ENCODE measurements around the gene ARRDC3.

ARRDC3 gene

DNA sequence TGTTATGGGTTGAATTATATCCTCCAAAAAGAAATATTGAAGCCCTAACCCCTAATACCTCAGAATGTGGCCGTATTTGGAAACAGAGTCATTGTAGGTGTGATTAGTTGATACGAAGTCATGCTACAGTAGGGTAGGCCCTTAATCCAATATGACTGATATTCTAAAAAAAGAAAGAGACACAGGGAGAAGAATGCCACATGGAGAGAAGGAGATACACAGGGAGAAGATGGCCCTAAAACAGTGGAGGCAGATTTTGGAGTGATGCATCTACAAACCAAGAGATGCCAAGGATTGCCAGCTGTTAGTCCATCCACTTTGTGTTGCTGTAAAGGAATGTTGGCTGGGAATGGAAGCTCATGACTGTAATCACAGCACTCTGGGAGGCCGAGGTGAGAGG is 21.3 kb downstream of the ARRDC3 start:
- Histone ChIP-seq H3K36me3 (ENCODE audit: control insufficient read depth in 1 of 2, insufficient read depth in 2 of 2, low read depth in 1 of 2, low read length in 2 of 2) (no peaks in the 10 kb centered on the region), H2BK15ac (ENCODE audit: low read depth, poor library complexity, severe bottlenecking) (no peak overlapping the region), H2BK120ac (ENCODE audit: low read depth, low read length) (no peak overlapping the region), H3K4ac (ENCODE audit: low read depth in 1 of 2, low read length in 2 of 2) (no peak overlapping the region), H3K4me2 (ENCODE audit: low read length, poor library complexity, severe bottlenecking) (no peak overlapping the region), H3K27ac (ENCODE audit: low read length, poor library complexity, severe bottlenecking) (no peak overlapping the region), H3K18ac (ENCODE audit: low read depth in 1 of 2, low read length in 2 of 2) (no peak overlapping the region), H3K14ac (ENCODE audit: low read length in 2 of 2) (no peak overlapping the region), H2BK12ac (ENCODE audit: low read length in 2 of 2) (no peak overlapping the region), H4K8ac (ENCODE audit: low read length) (no peak overlapping the region), H3K79me1 (replicated peaks; ENCODE audit: low read length, poor library complexity, severe bottlenecking) (no peaks in the 10 kb centered on the region), H3K23ac (ENCODE audit: low read length in 2 of 2) (no peak overlapping the region), H3K4me1 (ENCODE audit: control insufficient read depth, insufficient read depth, low read depth, low read length) (no peaks in the 10 kb centered on the region), H2AK5ac (ENCODE audit: low read length, severe bottlenecking) (no peak overlapping the region), H3K9me3 (ENCODE audit: control insufficient read depth, low read length) (no peaks in the 10 kb centered on the region), H2BK5ac (ENCODE audit: low read depth, low read length, poor library complexity, severe bottlenecking) (no peak overlapping the region), H3K4me3 (ENCODE audit: insufficient read depth in 1 of 2, low read depth in 1 of 2, low read length in 2 of 2) (no peak overlapping the region), H3K9ac (ENCODE audit: low read length) (no peak overlapping the region), H3K27me3 (ENCODE audit: control insufficient read depth in 1 of 2, insufficient read depth in 1 of 2, low read length in 2 of 2) (no peaks in the 10 kb centered on the region), H4K91ac (ENCODE audit: low read length) (no peak overlapping the region), H2AFZ (ENCODE audit: low read depth, low read length) (no peak overlapping the region)
- no peak for DNase-seq
- WGBS: 100% methylated on average over 3 of the region's 3 CpGs

DNA sequence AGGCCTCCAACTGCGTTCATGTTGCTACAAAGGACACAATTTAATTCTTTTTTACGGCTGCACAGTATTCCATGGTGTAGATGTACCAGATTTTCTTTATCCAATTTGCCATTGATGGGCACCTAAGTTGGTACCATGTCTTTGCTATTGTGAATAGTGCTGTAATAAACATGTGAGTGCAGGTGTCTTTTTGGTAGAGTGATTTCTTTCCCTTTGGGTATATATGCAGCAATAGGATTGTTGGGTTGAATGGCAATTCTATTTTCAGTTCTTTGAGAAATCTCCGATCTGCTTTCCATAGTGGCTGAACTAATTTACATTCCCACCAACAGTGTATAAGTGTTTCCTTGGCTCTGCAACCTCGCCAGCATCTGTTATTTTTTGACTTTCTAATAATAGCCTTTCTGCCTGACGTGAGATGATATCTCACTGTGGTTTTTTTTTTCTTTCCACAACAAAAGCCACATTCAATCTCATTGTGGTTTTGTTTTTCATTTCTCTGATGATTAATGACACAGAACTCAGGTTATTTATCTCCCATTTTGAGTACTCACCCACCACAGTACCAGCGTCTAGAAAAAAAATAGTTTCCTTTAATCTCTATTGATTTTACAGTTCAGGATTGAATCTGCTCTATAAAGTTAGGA is 21.9 kb downstream of the ARRDC3 start:
- DNase-seq: no peak
- no peak overlapping the region for H3K9ac ChIP-seq (ENCODE audit: low read length)
- H3K18ac ChIP-seq (ENCODE audit: low read depth in 1 of 2, low read length in 2 of 2): no peak overlapping the region
- no peak overlapping the region for H3K14ac ChIP-seq (ENCODE audit: low read length in 2 of 2)
- no peak overlapping the region for H2BK120ac ChIP-seq (ENCODE audit: low read depth, low read length)
- no peak overlapping the region for H2AFZ ChIP-seq (ENCODE audit: low read depth, low read length)
- no peaks in the 10 kb centered on the region for H3K79me1 ChIP-seq (replicated peaks; ENCODE audit: low read length, poor library complexity, severe bottlenecking)
- no peak overlapping the region for H2BK5ac ChIP-seq (ENCODE audit: low read depth, low read length, poor library complexity, severe bottlenecking)
- H2AK5ac ChIP-seq (ENCODE audit: low read length, severe bottlenecking): no peak overlapping the region
- no peaks in the 10 kb centered on the region for H3K27me3 ChIP-seq (ENCODE audit: control insufficient read depth in 1 of 2, insufficient read depth in 1 of 2, low read length in 2 of 2)
- no peak overlapping the region for H2BK15ac ChIP-seq (ENCODE audit: low read depth, poor library complexity, severe bottlenecking)
- no peaks in the 10 kb centered on the region for H3K4me1 ChIP-seq (ENCODE audit: control insufficient read depth, insufficient read depth, low read depth, low read length)
- no peaks in the 10 kb centered on the region for H3K9me3 ChIP-seq (ENCODE audit: control insufficient read depth, low read length)
- 81% methylated on average over 5 of the region's 6 CpGs for WGBS
- H3K36me3 ChIP-seq (ENCODE audit: control insufficient read depth in 1 of 2, insufficient read depth in 2 of 2, low read depth in 1 of 2, low read length in 2 of 2): no peaks in the 10 kb centered on the region
- H3K4me2 ChIP-seq (ENCODE audit: low read length, poor library complexity, severe bottlenecking): no peak overlapping the region
- no peak overlapping the region for H4K91ac ChIP-seq (ENCODE audit: low read length)
- H2BK12ac ChIP-seq (ENCODE audit: low read length in 2 of 2): no peak overlapping the region
- no peak overlapping the region for H4K8ac ChIP-seq (ENCODE audit: low read length)
- H3K23ac ChIP-seq (ENCODE audit: low read length in 2 of 2): no peak overlapping the region
- no peak overlapping the region for H3K27ac ChIP-seq (ENCODE audit: low read length, poor library complexity, severe bottlenecking)
- H3K4me3 ChIP-seq (ENCODE audit: insufficient read depth in 1 of 2, low read depth in 1 of 2, low read length in 2 of 2): no peak overlapping the region
- H3K4ac ChIP-seq (ENCODE audit: low read depth in 1 of 2, low read length in 2 of 2): no peak overlapping the region

DNA sequence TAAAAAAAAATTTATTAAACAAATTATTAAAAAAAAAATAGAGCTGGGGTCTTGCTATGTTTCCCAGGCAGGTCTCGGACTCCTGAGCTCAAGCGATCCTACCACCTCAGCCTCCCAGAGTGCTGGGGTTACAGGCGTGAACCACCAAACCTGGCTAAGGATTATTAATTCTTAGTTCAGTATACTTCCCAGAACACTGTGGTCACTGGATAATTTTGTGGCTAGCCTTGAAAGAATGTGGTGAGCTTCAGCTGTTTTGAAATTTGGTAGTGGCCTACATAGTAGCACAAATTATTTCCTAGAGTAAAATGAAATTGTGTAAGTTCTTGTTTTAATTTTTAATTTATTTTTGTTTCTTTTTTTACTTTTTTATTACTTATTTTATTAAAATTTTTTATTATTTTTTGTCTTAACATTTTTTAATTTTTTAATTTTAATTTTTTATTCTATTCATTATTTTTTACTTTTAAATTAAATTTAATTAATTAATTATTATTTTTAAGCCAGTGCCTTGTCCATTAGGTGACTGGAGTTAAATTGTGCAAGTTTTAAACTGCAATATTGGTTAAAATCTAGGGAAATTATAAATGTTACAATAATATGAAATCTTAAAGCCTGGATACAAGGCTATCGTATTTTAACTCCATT is 23.0 kb downstream of the ARRDC3 start:
- Histone ChIP-seq H2BK15ac (ENCODE audit: low read depth, poor library complexity, severe bottlenecking) (no peak overlapping the region), H2AK5ac (ENCODE audit: low read length, severe bottlenecking) (no peak overlapping the region), H2AFZ (ENCODE audit: low read depth, low read length) (no peak overlapping the region), H4K91ac (ENCODE audit: low read length) (no peak overlapping the region), H3K14ac (ENCODE audit: low read length in 2 of 2) (no peak overlapping the region), H3K18ac (ENCODE audit: low read depth in 1 of 2, low read length in 2 of 2) (no peak overlapping the region), H2BK12ac (ENCODE audit: low read length in 2 of 2) (no peak overlapping the region), H3K23ac (ENCODE audit: low read length in 2 of 2) (no peak overlapping the region), H3K4me1 (ENCODE audit: control insufficient read depth, insufficient read depth, low read depth, low read length) (no peaks in the 10 kb centered on the region), H3K79me1 (replicated peaks; ENCODE audit: low read length, poor library complexity, severe bottlenecking) (no peaks in the 10 kb centered on the region), H3K4me3 (ENCODE audit: insufficient read depth in 1 of 2, low read depth in 1 of 2, low read length in 2 of 2) (no peak overlapping the region), H2BK120ac (ENCODE audit: low read depth, low read length) (no peak overlapping the region), H3K9ac (ENCODE audit: low read length) (no peak overlapping the region), H3K4ac (ENCODE audit: low read depth in 1 of 2, low read length in 2 of 2) (no peak overlapping the region), H3K4me2 (ENCODE audit: low read length, poor library complexity, severe bottlenecking) (no peak overlapping the region), H3K9me3 (ENCODE audit: control insufficient read depth, low read length) (no peaks in the 10 kb centered on the region), H2BK5ac (ENCODE audit: low read depth, low read length, poor library complexity, severe bottlenecking) (no peak overlapping the region), H3K27me3 (ENCODE audit: control insufficient read depth in 1 of 2, insufficient read depth in 1 of 2, low read length in 2 of 2) (no peaks in the 10 kb centered on the region), H4K8ac (ENCODE audit: low read length) (no peak overlapping the region), H3K36me3 (ENCODE audit: control insufficient read depth in 1 of 2, insufficient read depth in 2 of 2, low read depth in 1 of 2, low read length in 2 of 2) (no peaks in the 10 kb centered on the region), H3K27ac (ENCODE audit: low read length, poor library complexity, severe bottlenecking) (no peak overlapping the region)
- WGBS: 98% methylated on average over 4 of the region's 4 CpGs
- DNase-seq: no peak

DNA sequence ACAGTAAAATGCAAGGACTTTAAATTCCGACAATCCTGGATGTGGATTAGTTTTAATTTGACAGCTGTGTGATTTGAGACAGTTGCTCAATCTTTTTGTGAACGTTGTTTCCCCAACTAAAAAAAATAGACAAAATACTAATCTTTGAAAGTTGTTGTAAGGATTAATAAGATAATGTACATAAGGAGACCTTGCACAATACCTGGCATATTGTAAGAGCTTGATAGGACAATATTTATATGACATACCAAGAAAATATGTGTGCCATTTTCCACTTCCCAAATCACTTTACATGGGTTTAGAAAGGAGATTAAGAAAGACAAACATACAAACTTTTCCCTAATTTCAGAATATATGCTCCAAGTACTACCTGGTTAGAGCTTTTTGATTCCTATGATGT is 25.3 kb downstream of the ARRDC3 start:
- no peaks in the 10 kb centered on the region for H3K79me1 ChIP-seq (replicated peaks; ENCODE audit: low read length, poor library complexity, severe bottlenecking)
- H3K36me3 ChIP-seq (ENCODE audit: control insufficient read depth in 1 of 2, insufficient read depth in 2 of 2, low read depth in 1 of 2, low read length in 2 of 2): no peaks in the 10 kb centered on the region
- no peak overlapping the region for H3K14ac ChIP-seq (ENCODE audit: low read length in 2 of 2)
- no peak overlapping the region for H2BK15ac ChIP-seq (ENCODE audit: low read depth, poor library complexity, severe bottlenecking)
- H3K9ac ChIP-seq (ENCODE audit: low read length): no peak overlapping the region
- H3K4ac ChIP-seq (ENCODE audit: low read depth in 1 of 2, low read length in 2 of 2): no peak overlapping the region
- H3K4me3 ChIP-seq (ENCODE audit: insufficient read depth in 1 of 2, low read depth in 1 of 2, low read length in 2 of 2): no peak overlapping the region
- H3K23ac ChIP-seq (ENCODE audit: low read length in 2 of 2): no peak overlapping the region
- no peaks in the 10 kb centered on the region for H3K4me1 ChIP-seq (ENCODE audit: control insufficient read depth, insufficient read depth, low read depth, low read length)
- no peak overlapping the region for H4K91ac ChIP-seq (ENCODE audit: low read length)
- no peak overlapping the region for H2AK5ac ChIP-seq (ENCODE audit: low read length, severe bottlenecking)
- no peak overlapping the region for H2AFZ ChIP-seq (ENCODE audit: low read depth, low read length)
- no peak overlapping the region for H2BK5ac ChIP-seq (ENCODE audit: low read depth, low read length, poor library complexity, severe bottlenecking)
- H3K4me2 ChIP-seq (ENCODE audit: low read length, poor library complexity, severe bottlenecking): no peak overlapping the region
- H3K27me3 ChIP-seq (ENCODE audit: control insufficient read depth in 1 of 2, insufficient read depth in 1 of 2, low read length in 2 of 2): no peaks in the 10 kb centered on the region
- H3K27ac ChIP-seq (ENCODE audit: low read length, poor library complexity, severe bottlenecking): no peak overlapping the region
- no peak overlapping the region for H2BK120ac ChIP-seq (ENCODE audit: low read depth, low read length)
- H3K18ac ChIP-seq (ENCODE audit: low read depth in 1 of 2, low read length in 2 of 2): no peak overlapping the region
- no peak overlapping the region for H4K8ac ChIP-seq (ENCODE audit: low read length)
- 100% methylated on average over 1 of the region's 2 CpGs for WGBS
- no peak for DNase-seq
- H3K9me3 ChIP-seq (ENCODE audit: control insufficient read depth, low read length): no peaks in the 10 kb centered on the region
- H2BK12ac ChIP-seq (ENCODE audit: low read length in 2 of 2): no peak overlapping the region

Data from mesenchymal stem cell (in vitro differentiated cells and primary cell).